ENCODE results near the gene ISOC1.

The ISOC1 gene

DNA sequence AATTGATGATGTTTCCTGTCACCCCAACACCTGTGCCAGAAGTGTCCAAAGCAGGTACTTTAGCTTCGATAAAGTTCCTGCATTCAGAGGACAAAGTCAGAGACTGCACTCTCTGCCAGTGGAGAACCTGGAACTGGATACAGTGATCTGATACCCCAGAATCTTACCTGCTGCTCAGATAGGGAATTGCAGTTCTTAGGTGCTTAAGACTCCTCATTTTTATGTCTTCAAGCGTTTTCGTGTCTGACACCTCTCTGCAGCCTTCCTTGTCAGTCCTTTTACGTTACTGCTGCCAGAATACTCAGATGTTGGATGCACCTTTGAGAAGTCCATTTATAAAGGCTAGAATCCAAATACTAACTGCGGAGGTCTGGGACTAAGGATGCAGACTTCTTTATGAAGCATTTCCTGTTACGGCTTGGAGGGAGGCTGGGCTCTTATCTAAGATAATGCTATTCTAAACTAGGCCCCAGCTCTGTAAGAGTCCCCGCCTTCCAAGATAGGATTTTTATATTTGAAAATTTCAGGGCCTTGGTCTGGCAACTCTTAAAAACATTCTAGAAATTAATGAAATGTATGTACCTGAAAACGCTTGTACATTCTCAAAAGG is 1.9 kb downstream of the ISOC1 start:
- no peak for DNase-seq

DNA sequence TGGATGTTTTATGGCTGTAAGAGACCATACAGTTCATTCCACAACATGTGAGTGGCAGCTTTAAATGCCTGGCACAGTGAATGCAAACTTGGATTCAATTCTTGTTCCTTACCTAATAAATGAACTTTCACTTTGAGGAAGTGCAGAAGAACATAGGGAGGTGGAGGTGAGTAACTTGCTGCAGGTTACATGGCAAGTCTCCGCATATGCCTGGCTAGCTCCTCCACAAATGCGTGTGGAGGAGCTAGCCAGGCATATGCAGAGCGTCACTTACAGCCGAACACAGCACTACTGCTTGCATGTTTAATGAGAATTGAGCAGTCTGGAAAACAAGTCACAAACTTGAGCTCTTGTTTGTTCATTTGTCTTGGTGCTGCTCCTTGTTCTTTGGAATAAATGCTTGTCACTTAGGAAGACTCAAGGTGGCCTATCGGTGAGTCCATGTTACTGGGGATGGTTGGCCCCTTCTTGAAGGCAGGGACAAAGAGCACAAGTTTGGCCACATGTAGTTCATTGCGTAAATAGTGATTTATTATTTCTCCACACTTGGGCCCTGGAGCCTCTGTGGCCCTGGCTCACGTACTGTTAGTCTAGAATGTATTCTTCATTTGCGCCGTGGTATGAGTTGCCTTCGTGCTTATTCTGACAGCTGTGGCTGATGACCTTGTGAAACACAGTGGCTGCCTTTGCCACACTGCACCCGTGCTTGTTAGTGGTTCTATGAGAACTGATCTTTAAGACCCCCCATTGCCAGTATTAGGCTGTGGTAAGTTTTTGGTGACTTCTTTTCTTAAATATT is 3.1 kb downstream of the ISOC1 start:
- DNase-seq: no peak

DNA sequence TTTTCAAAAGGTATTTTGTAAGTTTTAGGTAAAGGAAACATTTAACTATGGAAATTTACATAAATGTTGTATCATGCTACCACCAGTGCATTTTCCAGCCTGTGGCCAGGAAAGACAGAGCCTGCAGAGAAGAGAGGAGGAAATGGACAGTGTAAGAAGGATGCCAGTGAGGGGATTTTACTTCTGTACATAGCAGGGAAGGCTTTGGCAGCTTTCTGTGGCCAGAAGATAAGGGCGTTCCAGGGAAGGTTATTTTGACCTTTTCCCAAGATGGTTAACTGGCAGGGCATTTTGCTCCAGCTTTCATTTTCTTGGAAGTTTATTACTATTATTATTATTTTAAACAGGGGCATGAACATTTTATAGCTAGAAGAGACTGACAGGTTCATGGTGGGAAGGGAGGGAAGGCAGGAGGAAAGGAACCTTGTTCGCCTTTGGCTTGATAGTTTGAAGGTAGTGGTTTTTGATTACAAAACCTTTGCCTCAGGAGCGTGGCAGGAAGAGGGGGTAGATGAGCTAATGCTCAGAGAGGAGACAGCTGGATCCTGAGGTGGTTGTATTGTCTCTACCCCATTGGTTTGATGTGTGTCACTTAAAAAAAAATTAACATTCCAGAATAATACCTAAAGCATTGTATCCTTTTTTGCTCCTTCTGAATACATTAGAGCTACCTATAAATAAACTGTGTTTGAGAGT is 4.1 kb downstream of the ISOC1 start:
- DNase-seq: no peak

GRCh38 chr5:129099184-129099569 is 4.6 kb downstream of the ISOC1 start:
- no peak for DNase-seq

DNA sequence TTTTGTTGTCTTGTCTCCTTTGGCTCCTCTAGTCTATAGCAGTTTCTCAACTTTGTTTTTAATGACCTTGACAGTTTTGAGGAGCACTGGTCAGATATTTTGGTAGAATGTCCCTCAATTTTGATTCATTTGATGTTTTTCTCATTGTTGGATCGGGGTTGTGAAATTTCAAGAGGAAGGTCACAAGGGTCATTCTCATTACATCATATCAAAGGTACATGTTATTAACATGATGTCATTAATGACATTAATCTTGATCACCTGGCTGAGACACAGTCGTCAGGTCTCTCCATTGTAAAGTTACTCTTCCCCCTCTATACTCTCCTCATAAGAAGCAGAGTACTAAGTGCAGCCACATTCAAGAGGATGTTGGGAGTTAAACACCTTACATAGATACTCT is 7.2 kb downstream of the ISOC1 start:
- DNase-seq: no peak

DNA sequence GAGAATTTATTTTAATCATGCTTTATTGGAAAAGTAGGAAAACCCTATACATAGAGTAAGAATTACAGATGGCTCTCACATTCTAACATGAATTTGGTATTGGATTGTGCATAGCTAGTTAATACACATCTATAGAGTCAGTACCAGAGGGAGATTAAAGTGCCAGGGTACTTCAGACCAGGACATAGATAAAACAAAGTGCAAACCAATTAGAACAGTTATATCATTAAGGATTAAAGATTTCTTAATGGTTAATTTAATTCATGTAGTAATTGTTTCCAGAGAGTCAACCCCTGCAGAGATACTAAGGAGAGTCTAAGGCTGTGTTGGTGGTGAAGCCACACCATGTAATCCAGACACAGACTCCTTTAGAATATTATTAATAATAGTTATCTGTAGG is 8.8 kb downstream of the ISOC1 start:
- DNase-seq: no peak

GRCh38 chr5:129104915-129105455 is 10.4 kb downstream of the ISOC1 start:
- no peak for DNase-seq

DNA sequence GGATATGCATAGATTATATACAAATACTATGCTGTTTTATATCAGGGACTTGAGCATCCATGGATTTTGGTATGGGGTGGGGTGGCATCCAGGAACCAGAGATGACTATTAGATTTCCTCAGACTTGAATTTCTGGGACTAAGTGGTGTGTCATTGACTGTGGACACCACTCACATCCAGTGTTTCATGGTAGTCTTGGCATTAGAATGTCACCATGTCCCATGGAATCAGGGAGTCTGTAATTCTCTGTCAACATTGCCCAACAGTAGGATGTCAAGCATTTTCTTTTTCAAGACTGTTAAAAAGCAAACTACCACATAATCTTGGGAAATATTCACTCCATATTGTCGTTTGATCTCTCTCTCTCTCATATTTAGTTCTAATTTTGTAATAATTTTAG is 13.1 kb downstream of the ISOC1 start:
- DNase-seq: no peak

DNA sequence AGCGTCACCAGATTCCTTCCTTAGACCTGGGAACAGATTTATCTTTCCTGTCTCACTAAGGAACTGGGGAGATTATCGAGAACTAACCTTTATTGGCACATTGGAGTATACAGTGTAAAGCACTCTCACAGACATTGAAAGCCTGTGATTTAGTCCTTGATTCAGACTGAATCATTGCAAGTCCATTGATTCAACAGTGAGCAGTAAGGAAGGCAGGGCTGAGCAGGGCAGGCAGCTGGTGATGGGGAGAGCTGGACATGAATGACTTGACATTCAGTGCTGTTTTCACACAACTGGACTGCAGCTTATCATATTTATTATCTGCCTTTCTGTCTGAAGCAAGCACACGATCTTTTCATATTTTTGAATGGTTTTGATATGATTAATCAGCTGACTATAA is 16.2 kb downstream of the ISOC1 start:
- no peak for DNase-seq

DNA sequence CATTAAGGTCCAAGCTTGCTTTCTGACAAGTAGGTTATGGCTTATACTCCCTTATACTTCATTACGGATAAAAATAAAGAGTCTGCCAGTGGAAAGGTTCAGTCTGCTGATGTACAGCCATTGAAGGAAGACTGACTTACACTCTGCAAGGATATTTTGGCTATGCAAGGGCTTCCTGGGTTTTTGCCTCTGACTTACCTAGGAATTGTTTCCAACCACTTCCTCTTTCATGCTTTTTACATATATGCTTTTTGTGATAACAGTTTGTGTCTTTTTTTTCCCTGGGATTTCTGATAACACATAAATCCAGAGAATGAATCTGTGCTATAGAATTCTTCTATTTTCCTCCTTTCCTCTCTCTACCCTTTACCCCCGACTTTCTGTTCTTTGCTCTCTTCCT is 16.8 kb downstream of the ISOC1 start:
- DNase-seq: no peak

- DNase-seq: no peak
Measured at GRCh38 chr5:129112295-129112694, 17.7 kb downstream of the ISOC1 start.

GRCh38 chr5:129113867-129114266 is 19.3 kb downstream of the ISOC1 start:
- no peak for DNase-seq

- DNase-seq: no peak
Measured at GRCh38 chr5:129114539-129115193, 20.1 kb downstream of the ISOC1 start.

- DNase-seq: no peak
Measured at GRCh38 chr5:129115680-129116079, 21.1 kb downstream of the ISOC1 start.

DNA sequence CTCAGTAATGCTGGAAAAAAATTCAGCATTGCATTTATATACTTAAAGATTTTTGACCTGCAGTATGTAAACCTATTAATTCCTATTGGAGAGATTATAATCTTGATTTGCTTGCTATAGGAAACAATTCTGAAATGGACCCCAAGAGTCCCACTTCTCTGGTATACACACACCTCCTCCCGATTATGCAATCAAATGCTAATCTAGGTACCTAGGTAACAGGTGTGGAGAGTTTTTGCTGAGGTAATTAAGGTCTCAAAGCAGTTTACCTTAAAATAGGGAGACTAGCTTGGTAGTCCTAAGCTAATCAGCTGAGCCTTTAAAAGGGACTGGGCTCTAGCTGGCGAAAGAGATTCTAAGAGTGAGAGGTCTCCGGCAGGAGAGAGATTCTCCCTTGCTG is 22.2 kb downstream of the ISOC1 start:
- DNase-seq: no peak

GRCh38 chr5:129118405-129118804 is 23.9 kb downstream of the ISOC1 start:
- DNase-seq: no peak

- no peak for DNase-seq
Measured at GRCh38 chr5:129118826-129119225, 24.3 kb downstream of the ISOC1 start.

DNA sequence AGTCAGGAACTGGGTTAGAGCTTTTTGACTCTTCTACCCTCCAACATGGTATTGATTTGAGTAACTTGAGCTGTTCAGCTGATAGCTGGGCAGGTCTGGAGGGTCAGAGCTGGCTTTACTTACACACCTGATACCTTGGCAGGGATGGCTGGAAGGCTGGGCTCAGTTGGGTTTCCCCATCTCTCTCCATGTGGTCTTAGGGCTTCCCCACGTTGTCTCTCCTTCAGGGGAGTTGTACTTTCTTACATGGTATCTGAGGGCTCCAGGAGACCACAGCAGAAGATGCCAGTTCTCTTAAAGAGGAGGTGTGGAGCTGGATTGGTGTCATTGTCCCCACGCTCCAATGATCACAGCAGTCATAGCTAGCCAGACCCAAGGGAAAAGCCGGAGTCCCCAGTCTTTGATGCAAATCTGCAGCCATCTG is 25.6 kb downstream of the ISOC1 start:
- no peak for DNase-seq

GRCh38 chr5:129122560-129122959 is 28.0 kb downstream of the ISOC1 start:
- no peak for DNase-seq

- DNase-seq: no peak
Measured at GRCh38 chr5:129124608-129125007, 30.1 kb downstream of the ISOC1 start.

DNA sequence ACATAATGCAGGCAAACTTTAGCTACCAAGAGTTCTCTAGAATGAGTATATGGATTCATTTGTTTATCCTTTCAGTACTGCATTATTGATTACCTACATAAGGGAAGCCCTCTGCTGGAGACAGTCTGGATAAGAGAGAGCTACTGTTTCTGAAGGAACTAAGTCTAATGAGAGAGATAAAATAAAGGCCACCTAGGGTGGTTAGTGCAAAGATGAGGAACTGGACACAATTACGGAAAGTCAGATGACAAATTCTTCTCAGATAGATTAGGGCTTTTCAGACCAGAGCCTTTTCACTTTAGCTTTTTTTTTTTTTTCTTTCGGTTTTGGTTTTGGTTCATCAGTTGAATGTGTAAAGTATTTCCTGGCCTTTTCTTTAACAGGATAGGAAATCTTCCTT is 31.3 kb downstream of the ISOC1 start:
- no peak for DNase-seq

DNA sequence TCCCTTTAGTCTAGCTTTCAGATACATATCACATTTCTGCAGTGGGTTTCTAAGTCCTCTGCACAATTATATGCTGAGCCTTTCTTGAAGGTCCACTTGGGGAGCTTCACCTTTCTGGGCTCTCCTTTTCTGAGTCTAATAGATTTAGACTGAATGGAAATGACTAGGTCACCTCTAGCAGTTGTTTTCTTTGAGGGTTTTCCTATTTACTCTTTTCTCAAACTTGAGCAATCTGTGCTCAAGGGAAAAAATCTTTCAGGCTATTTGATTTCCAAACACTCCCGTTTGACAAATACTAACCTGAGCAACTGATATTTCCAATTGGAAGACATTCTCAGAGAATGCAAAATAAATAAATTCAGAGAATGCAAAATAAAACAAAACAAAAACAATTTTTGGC is 39.0 kb downstream of the ISOC1 start:
- no peak for DNase-seq

DNA sequence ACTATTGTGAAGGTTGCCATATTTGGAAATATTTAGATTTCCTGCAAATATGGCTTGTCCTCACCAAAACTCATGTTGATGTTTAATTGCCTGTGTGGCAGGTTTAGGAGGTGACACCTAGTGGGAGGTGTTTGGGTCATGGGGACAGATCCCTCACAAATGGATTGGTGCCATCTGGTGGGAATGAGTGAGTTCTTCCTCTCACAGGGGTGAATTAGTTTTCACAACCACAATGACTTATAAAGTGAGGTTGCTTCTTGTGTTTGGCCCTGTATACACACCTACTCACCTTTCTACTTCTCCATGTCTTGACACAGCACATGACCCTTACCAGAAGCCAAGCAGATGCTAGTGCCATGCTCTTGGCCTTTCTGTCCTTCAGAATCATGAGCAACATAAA is 41.1 kb downstream of the ISOC1 start:
- no peak for DNase-seq
